AG04449 (cell line): Measurements from ENCODE around the gene FBXO15.

ENCODE experiments used
- CTCF ChIA-PET: fragments of 350-600 bp; formaldehyde crosslinking; extraction: SDS; loops from one replicate; lab custom pipeline; 2021; ENCODE audit warnings: antibody characterized with exemption; lab: Yijun Ruan, JAX
- POLR2A ChIA-PET: fragments of 400-600, 350-600 bp; formaldehyde crosslinking; extraction: SDS; loops from one replicate; lab custom pipeline; 2020; ENCODE audit warnings: antibody characterized with exemption, inconsistent platforms; lab: Yijun Ruan, JAX
- DNase-seq: peaks from one replicate; pipeline ENCODE4 v3.0.0-alpha.2; 2010; ENCODE audit warnings: low read depth, low spot score
- H3K4me3 ChIP-seq: 2 replicates; pipeline ENCODE4 v1.5.1; 2011; ENCODE audit warnings: low read depth, mild to moderate bottlenecking, control low read depth, low read length
- CTCF ChIP-seq: IDR thresholded peaks from one replicate; pipeline ENCODE4 v1.5.1; 2011; ENCODE audit warnings: mild to moderate bottlenecking, moderate library complexity, low read length, control low read depth, inconsistent platforms; ENCODE audit not compliant: insufficient read depth; ENCODE audit errors: missing control alignments

The FBXO15 gene

DNA sequence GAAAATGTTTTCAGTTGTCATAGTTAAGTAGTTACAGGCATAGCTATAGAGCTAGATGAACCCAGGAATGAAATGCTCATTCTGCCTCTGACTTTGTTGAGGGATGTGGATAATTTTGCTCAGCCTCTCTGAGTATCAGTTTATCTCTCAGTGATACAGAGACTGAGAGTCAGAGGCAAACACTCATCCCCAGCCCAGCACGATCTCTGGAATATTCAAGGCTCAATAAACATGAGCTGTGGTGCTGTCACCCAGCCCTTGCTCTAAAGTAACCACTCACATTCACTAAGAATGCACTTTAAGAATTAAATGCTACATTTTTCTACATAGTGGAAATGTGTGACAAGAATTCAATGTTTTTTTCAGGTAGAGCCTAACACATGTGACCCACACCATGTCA is 31.2 kb upstream of the FBXO15 start:
- POLR2A ChIA-PET: no interaction called here
- no peak for DNase-seq
- H3K4me3 ChIP-seq: no peak overlapping the region
- no peak for TF ChIP-seq CTCF
- CTCF ChIA-PET: no interaction called here

GRCh38 chr18:74175658-74176057 is 28.0 kb upstream of the FBXO15 start:
- POLR2A ChIA-PET: no interaction called here
- CTCF ChIA-PET: no interaction called here

DNA sequence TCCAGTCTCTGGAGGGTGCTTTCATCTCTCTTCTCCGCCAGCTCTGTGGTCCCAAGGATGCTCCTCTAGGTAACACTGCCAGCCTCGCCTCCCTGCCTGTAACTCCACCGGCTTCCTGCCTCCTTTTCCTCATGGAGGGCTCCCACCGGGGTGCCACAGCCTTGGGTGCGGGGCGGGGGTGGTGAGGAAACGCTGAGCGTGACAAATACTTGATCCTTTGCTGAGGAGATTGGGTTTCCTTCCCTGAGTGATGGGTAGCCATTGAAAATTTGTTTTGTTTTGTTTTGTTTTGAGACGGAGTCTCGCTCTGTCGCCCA is 25.8 kb upstream of the FBXO15 start:
- no peak for DNase-seq
- ChIA-PET POLR2A (no interaction called here), CTCF (no interaction called here)
- no peak overlapping the region for H3K4me3 ChIP-seq
- TF ChIP-seq CTCF: no peak

More at GRCh38 chr18:74175658-74176057, 28.0 kb upstream of the FBXO15 start:
- TF ChIP-seq CTCF: no peak
- H3K4me3 ChIP-seq: no peak overlapping the region
- no peak for DNase-seq

DNA sequence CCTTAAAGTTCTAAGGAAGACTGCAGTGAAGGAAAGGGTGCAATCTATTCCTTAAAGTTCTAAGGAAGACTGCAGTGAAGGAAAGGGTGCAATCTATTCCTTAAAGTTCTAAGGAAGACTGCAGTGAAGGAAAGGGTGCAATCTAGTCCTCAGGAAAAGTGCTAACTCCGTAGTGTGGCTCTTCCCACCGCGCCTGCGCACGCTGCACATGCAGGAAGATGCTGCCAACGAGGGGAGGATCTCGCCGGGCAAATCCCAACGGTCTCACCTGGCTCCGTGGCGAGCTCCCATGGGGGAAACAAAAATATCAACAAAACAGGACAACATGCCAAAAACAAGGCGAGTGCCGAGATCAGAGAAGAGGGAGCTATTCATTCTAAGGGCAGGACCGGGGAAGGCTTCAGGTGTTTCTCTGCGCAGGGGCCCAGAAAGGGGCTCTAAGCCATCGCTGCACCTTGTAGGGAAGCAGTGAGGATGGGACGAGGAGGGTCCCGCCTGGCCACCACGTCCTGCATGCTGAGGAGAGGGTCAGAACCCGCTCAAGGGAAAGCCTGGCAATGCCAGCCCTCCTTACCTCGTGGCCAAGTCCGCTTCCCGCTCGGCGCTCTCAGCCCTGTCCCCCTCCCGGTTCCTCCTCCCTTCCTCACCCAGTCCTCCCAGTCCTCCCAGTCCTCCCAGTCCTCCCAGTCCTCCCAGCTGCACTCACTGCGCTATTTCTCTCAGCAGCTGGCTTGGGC is 25.2 kb upstream of the FBXO15 start:
- POLR2A ChIA-PET: no interaction called here
- CTCF ChIA-PET: no interaction called here
- no peak overlapping the region for H3K4me3 ChIP-seq
- no peak for DNase-seq
- no peak for TF ChIP-seq CTCF

GRCh38 chr18:74171910-74172606 is 24.4 kb upstream of the FBXO15 start:
- ChIA-PET POLR2A (no interaction called here), CTCF (no interaction called here)
- no peak for TF ChIP-seq CTCF
- no peak overlapping the region for H3K4me3 ChIP-seq
- DNase-seq: no peak

DNA sequence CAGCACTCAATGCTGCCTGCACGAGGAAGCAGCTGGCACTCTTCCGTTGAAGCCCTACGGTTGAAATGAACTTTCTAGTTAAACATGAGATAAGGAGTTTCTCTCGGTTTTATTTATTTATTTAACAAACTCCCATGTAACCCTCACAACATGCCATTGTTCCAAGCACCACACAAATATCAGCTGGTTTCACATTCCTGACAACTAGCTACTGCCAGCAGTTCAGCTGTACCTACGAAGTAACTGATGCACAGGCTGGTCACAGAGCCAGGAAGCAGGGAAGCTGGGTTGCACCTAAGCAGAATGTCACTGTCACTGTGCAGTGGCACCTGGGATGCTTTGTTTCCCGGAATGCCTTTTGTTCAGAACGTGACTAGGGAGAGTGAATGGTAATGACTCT is 18.8 kb upstream of the FBXO15 start:
- no peak for TF ChIP-seq CTCF
- ChIA-PET CTCF (no interaction called here), POLR2A (no interaction called here)
- DNase-seq: no peak
- H3K4me3 ChIP-seq: no peak overlapping the region
